AG04450 (cell line): ENCODE measurements around the gene MEI1. TPM values are rescaled to one million over a fixed set of nuclear protein-coding genes. Genes with fewer than 3 reads are reported as not detected.

Experiments used
- CTCF ChIA-PET: fragments of 300-600, 350-600 bp; formaldehyde crosslinking; extraction: SDS; loops from one replicate; lab custom pipeline; 2022; ENCODE audit warnings: antibody characterized with exemption, inconsistent platforms; lab: Charles Lee
- POLR2A ChIA-PET: fragments of 350-600 bp; formaldehyde crosslinking; extraction: SDS; loops from one replicate; lab custom pipeline; 2021; ENCODE audit warnings: antibody characterized with exemption, inconsistent platforms; lab: Yijun Ruan, JAX
- DNase-seq: peaks from one replicate; pipeline ENCODE4 v3.0.0-alpha.2; 2011; ENCODE audit warnings: low read depth, low spot score
- H3K27ac ChIP-seq: one replicate; pipeline ENCODE4 v1.5.1; 2012; ENCODE audit warnings: low read depth, low read length, control low read depth
- H3K27me3 ChIP-seq: one replicate; pipeline ENCODE4 v1.6.0; 2012; ENCODE audit warnings: low read length; ENCODE audit not compliant: control insufficient read depth, insufficient read depth
- H3K4me3 ChIP-seq: 2 replicates; pipeline ENCODE4 v1.5.1; 2011; ENCODE audit warnings: mild to moderate bottlenecking, low read depth, low read length, control low read depth
- H3K9me3 ChIP-seq: 2 replicates; pipeline ENCODE4 v1.5.1; 2012; ENCODE audit warnings: low read length; ENCODE audit not compliant: control insufficient read depth, insufficient read depth
- CTCF ChIP-seq: IDR thresholded peaks from 2 replicates; pipeline ENCODE4 v1.5.1; 2011; ENCODE audit warnings: low read depth, low read length, control low read depth, inconsistent platforms
- polyA plus RNA-seq: library from polyadenylated mRNA; depleted of rRNA; stranded (reverse); fragments of >200 nt; gene quantifications from 2 replicates; pipeline ENCODE4 v1.2.3, GENCODE V29; 2011

MEI1 gene
- polyA plus RNA-seq, 1 experiment, result 0.22 TPM

- CTCF ChIA-PET, result no interaction called here
- POLR2A ChIA-PET, result no interaction called here
- Histone ChIP-seq H3K27ac (no peak overlapping the region), H3K4me3 (no peak overlapping the region), H3K27me3 (no peaks in the 10 kb centered on the region), H3K9me3 (no peaks in the 10 kb centered on the region)
- TF ChIP-seq CTCF, result no peak
- DNase-seq, result no peak
These were observed 120.0 kb downstream of the MEI1 start for GRCh38 chr22:41819257-41819656.

- no peak for TF ChIP-seq CTCF
- no peak for DNase-seq
- Histone ChIP-seq H3K4me3 (no peak overlapping the region), H3K27me3 (no peaks in the 10 kb centered on the region), H3K27ac (no peak overlapping the region), H3K9me3 (no peaks in the 10 kb centered on the region)
- ChIA-PET CTCF (interaction anchor here (0.6 kb wide), 1 partner anchor 249 kb away, joined by 3 read pairs; no protein-coding TSS in a partner anchor), POLR2A (no interaction called here)
These were observed 121.1 kb downstream of the MEI1 start for GRCh38 chr22:41820447-41820846.

GRCh38 chr22:41821471-41822316 lies 122.4 kb downstream of the MEI1 start:
- Histone ChIP-seq H3K27ac (no peak overlapping the region), H3K27me3 (no peaks in the 10 kb centered on the region), H3K9me3 (no peaks in the 10 kb centered on the region), H3K4me3 (no peak overlapping the region)
- DNase-seq, result no peak
- ChIA-PET POLR2A (no interaction called here), CTCF (interaction anchor here (1.5 kb wide), 1 partner anchor 124 kb away, joined by 4 read pairs; no protein-coding TSS in a partner anchor)
- no peak for TF ChIP-seq CTCF

GRCh38 chr22:41822317-41823057 lies 123.2 kb downstream of the MEI1 start:
- Histone ChIP-seq H3K9me3 (no peaks in the 10 kb centered on the region), H3K4me3 (no peak overlapping the region), H3K27me3 (no peaks in the 10 kb centered on the region), H3K27ac (no peak overlapping the region)
- CTCF ChIA-PET, result interaction anchor here (0.6 to 1.5 kb wide), 2 partner anchors 48 to 125 kb away, joined by 4 to 7 read pairs; no protein-coding TSS in a partner anchor
- TF ChIP-seq CTCF, result peak; percentile 42
- DNase-seq, result no peak
- POLR2A ChIA-PET, result no interaction called here

GRCh38 chr22:41823797-41824196 lies 124.5 kb downstream of the MEI1 start:
- DNase-seq, result no peak
- Histone ChIP-seq H3K27me3 (no peaks in the 10 kb centered on the region), H3K27ac (no peak overlapping the region), H3K4me3 (no peak overlapping the region), H3K9me3 (no peaks in the 10 kb centered on the region)
- no peak for TF ChIP-seq CTCF
- ChIA-PET POLR2A (no interaction called here), CTCF (no interaction called here)
